ENCODE data around the gene IFNGR1.

DNA sequence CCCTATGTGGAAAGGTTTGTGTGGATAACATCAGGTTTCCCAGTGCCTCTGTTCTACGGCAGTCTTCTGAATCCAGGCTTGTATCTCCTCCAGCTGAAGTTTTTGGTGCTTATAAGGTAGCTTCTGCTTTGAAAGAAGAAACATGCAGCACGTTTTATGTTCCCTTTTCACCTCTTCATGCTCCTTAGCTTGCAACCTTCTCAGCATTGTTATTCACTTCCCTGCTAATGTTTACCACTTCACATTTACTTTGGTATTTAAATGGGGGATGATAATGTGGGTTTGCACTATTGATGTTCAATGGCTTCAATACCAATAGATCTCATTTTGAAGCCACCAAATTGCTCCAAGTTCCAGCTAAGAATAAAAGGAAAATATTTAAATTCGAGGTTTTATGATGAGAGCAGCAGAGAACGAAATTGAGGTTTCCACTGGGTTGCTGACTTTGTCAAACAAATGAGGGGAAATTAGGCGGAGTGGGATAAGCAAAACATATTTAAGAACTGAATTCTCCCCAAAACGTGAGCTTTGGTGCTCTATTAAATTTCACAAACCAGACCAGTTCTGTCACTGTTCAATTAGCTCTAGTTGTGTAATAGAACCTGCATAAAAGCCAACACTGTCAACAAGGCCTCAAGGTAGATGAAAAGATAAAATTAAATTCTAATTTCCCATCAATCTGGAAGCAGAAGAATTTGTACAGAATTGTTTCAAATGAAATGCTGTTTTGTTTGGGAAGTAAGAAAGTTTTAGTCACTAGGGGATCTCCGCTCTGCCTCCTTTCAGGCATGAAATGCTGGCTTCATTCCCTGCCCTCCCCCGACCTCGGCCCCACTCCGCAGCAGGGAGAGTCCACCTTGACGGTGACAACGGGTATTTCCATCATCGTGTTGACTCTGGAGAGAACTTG, 47.1 kb downstream of the IFNGR1 start:
- TF ChIP-seq POLR2AphosphoS5 (IDR thresholded peaks at IDR 0.05; ENCODE audit: low read depth, low read length), result no peak
- TF ChIP-seq SIN3A (IDR thresholded peaks at IDR 0.05; ENCODE audit: borderline replicate concordance, insufficient read depth, low read length), result no peak
- TF ChIP-seq TAF1 (IDR thresholded peaks at IDR 0.05; ENCODE audit: borderline replicate concordance, insufficient read depth, low read length), result no peak
- TF ChIP-seq, protein P1, sequence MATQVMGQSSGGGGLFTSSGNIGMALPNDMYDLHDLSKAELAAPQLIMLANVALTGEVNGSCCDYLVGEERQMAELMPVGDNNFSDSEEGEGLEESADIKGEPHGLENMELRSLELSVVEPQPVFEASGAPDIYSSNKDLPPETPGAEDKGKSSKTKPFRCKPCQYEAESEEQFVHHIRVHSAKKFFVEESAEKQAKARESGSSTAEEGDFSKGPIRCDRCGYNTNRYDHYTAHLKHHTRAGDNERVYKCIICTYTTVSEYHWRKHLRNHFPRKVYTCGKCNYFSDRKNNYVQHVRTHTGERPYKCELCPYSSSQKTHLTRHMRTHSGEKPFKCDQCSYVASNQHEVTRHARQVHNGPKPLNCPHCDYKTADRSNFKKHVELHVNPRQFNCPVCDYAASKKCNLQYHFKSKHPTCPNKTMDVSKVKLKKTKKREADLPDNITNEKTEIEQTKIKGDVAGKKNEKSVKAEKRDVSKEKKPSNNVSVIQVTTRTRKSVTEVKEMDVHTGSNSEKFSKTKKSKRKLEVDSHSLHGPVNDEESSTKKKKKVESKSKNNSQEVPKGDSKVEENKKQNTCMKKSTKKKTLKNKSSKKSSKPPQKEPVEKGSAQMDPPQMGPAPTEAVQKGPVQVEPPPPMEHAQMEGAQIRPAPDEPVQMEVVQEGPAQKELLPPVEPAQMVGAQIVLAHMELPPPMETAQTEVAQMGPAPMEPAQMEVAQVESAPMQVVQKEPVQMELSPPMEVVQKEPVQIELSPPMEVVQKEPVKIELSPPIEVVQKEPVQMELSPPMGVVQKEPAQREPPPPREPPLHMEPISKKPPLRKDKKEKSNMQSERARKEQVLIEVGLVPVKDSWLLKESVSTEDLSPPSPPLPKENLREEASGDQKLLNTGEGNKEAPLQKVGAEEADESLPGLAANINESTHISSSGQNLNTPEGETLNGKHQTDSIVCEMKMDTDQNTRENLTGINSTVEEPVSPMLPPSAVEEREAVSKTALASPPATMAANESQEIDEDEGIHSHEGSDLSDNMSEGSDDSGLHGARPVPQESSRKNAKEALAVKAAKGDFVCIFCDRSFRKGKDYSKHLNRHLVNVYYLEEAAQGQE (IDR thresholded peaks at IDR 0.05; ENCODE audit: insufficient read depth in 1 of 2, low read depth in 2 of 2, low read length in 2 of 2), result no peak
- no peak for TF ChIP-seq FOXP2 (optimal IDR thresholded peaks at IDR 0.05; ENCODE audit: borderline replicate concordance, extremely low read depth, extremely low read length, insufficient read depth)

Data from PFSK-1 (cell line).